NCI-H187 (cell line): ENCODE results near the gene SLC49A4.

Source experiments
- DNase-seq, 2 experiments: peaks; one replicate each; lab custom pipeline; 2025; lab: John Stamatoyannopoulos, UW

Gene SLC49A4

DNA sequence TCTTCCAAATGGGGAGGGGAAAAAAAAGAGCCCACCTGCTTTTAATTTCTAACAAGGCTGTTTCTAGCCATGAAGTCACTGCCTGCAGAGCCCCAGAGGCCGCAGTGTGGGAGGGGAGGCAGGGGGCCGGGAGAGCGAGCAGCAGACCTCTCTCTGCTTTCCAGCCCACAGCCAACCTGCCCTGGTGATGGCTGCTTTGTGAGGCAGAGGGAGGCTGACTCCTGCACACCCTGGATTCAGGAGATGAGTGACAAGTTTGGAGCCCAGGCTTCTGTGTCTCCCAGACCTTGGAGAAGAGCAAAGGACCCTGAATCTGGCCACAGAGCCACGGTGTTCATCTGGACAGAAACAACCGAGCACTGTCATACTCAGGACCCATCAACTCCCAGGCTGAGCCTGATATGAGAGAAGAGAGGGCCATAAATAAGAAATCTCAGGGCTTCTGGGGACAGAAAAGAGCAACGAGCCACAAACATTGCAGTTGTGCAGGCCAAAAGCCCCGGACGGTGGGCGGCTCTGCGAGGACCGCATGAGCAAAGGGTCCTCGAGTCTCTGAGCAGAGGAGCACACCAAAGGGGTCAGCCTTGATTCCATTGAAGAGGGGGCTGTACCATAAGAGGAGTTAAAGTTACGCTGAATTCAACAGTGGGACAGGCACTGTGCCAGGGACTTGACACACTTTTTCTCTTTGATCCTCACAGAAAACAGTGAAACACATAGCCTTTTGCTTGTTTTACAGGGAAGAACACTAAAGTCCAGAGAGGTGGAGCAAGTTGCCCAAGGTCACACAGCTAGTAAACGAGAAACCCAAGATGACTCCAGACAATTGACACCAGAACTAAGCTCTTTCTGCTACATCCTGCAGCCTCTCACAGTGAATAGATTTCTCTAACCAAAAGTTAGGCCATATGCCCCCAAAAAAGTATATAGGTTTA is 135.5 kb downstream of the SLC49A4 start:
- no peak for DNase-seq
